HG03280 (cell line): ENCODE measurements around the gene LHPP.

Experiments used
- ATAC-seq: cut with Tn5 transposase; IDR thresholded peaks from one replicate; pipeline ENCODE4 v1.9.1; 2021; ENCODE audit warnings: mild to moderate bottlenecking, moderate library complexity; ENCODE audit not compliant: unreplicated experiment

Gene LHPP

DNA sequence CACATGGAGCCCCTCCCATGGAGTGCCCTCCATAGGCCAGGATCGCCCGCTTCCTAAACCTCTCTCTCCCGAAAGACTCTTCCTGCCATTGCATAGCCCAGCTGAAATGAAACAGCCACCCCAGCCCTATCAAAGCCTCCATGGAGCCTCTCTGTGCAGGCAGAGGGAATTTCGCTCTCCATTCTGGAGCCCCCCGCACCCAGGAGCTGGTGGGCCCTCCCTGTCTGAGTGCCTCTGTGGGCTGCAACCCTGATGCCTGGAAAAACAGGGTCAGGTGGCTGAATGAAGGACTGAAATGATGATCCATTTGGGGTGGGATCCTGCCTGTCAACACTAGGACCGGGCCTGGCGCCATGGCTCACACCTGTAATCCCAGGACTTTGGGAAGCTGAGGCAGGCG lies 176.1 kb downstream of the LHPP start:
- no peak for ATAC-seq

DNA sequence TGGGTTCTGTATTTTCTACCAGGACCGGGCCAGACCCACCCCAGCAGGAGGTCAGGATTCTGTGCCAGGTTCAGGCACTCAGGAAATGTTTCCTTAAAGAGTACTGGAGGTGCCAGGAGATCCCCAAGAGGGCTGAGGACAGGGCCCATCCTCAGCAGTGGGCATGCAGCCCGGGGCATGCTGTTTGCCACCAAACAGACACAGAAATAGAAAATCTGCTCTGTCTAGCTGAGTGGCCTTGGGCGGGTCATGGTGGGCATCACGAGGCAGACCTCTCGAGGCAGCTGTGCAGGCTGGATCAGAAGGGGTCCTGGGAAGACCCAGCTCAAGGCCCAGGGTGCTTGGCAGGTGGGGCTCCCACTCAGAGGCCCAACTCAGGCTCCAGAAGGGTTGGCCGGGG lies 177.6 kb downstream of the LHPP start:
- no peak for ATAC-seq

DNA sequence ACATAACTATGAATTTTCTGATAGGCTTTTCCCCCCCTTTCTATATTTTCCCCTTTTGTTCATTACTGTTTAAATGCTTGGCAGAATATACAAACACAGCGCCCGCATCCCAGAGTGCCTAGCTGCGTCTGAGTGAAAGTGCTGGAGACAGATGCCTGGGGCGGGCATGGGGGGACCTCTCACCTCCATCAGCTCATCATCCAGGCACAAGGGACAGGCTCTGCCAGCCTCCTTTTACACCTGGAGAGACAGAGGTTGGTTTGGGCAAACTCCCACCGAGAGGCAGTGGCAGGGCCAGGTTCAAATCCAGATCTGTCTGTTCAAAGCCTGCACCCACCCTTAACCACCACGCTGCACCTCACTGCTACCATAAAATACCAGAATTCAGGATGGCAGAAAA lies 178.0 kb downstream of the LHPP start:
- ATAC-seq = no peak

DNA sequence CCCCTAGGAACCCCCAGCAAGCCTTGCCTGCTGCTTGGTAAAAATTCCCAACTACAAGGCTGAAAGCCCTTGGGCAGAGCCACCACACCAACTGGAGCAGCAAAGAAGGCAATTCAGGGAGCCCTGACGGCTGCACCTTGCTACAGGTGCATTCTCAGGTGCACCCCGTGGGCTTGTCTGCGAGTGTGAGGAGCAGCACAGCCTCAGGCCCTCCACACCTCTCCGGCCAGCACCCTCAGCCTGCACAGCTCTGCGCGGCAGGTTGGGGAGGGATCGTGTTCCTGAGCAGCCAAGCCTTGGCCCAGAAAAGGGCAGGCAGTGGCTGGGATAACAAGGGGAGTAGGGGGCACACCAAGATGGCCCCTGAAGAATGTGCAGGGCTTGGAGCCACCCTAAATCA lies 178.4 kb downstream of the LHPP start:
- no peak for ATAC-seq

DNA sequence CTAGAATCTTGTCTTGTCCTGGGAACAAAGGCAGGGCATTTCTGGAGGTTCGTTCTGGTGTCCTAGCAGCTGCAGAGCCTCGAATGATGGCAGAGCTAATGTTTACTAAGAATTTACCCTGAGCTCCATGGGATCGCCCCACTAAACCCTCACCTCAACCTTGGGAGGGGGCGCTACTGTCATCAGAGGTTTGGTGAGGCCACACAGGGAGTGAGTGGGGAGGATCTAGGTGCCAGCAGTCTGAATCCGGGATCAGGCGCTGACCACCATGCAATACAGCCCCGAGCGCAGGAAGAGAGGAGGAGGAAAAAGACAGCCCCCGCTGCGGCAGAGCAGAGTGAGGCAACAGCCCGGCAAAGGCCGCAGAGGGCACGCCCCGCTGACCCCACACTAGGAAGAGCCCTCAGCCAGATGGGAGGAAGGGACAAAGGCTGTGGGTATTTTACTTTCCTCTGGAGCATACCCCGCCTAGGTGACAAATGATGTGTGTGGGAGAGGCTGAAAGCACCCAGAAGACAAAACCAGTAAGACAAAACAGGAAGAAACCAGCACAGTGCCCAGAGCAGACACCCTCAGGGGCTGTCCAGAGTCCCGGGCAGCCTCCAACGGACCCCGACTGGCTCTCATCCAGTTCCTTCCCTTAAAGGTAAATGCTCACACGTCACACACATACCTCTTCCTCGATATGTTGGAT lies 179.1 kb downstream of the LHPP start:
- peak; percentile 36 for ATAC-seq

DNA sequence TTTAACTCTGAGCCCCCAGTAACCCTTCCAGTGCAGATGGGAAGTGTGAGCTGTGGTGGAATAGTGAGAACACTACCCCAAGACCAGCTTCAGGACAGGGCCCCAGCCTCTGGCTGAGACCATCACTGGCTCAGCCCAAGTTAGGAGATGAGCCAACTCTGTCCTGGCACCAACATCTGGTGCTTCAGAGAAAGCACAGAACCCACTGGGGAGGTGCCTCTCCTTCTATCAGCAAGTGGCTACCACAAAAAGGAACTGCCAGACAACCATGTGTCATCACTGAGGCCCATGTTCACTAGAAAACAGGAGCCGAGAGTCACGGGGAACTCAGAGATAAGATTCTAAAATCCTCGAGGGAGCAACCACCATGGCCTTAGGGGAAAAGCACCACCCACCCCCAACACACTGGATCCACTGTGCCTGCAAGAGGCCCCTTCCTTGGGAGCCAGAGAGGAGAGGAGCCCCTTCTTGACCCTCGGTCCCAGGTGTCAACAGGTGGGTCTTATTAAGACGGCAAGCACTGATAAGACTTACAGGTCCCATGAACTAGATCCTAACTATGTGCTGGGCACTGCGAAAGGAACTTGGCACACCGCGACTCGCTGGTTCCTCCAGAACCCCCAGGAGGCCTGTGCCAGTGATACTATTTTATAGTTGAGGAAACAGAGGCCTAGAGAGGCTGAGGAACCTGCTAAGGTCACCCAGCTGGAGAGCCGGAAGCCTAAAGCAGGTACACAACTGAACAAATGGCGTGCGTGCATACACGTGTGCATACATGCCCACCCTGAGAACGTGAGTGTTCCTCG lies 179.9 kb downstream of the LHPP start:
- peak; percentile 37 for ATAC-seq

DNA sequence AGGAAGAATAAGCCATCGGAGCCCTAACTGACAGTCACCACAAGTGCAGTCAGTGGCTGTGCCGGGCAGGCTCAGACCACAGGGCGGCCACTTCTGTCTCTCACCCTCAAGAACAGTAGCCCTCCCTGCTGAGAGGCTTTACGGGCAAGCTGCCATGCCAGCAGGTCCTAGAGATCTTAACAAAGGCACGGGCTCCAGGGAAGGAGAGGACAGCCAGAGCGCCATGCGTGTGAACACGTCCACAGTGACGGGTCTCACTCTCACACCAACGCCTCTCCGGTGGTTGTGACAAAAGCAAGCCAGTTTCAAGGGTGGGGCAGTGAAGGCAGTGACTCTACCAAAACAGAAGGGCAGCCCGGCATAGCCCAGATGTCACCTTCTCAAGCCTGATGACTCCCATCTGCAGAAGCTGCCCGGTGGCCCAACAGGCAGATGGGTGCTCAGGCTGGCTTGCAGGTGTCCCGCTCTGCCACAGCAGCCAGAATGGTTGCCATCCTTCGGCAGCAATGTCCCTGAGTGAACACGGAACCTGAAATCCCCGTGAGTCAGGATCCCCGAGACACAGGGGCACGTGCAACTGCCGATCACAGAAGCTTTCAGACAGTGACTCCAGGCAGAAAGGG lies 180.6 kb downstream of the LHPP start:
- ATAC-seq = no peak

DNA sequence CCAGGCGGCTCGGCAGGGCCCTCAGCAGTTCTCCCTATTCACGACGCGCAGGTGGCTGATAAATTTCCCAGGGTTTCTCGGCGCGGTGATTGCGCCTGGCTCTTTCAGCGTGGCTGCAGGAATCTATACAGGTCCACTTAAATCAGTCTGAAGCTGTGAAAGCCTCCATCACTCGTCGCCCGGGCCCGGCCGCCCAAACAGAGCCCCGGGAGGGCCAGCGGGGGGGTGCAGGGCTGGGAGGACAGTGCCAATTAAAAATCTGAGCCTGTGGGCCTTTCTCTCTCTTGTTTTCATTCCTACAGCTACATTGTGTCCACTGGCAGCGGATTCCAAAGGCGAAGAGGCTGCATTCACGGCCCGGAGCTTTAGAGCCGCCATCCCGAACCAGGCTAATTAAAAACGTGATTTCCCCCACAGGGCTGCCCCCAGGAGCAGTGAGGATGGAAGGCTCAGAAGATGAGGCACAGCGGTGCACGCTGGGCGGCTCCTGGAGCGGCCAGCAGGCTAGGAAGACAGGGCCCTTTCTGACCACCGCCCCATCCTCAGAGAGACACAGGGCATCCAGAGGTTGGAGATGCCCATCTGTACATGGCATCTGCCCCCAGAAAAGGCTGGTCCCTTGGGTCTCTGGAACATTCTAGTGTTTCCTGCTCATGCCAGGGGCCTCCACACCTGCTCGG lies 181.8 kb downstream of the LHPP start:
- no peak for ATAC-seq

DNA sequence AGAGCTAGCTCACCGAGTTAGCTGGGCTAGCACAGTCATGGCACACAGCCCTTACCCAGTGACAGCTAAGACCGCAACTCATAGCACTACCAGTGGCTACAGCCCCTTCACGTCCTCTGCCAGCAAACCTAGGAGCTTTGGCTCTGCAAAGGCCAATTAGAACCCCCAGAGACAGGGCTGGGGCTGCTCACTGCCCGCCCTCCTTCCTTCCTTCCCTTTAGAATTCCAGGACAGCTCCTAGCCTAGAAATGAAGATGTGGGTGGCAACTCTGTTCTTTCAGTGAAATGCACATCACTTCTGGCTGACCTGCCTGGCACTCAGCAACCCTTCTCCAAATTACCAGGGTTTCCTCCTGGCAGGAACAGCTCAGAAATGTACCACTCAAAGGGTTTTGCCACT lies 182.6 kb downstream of the LHPP start:
- no peak for ATAC-seq

DNA sequence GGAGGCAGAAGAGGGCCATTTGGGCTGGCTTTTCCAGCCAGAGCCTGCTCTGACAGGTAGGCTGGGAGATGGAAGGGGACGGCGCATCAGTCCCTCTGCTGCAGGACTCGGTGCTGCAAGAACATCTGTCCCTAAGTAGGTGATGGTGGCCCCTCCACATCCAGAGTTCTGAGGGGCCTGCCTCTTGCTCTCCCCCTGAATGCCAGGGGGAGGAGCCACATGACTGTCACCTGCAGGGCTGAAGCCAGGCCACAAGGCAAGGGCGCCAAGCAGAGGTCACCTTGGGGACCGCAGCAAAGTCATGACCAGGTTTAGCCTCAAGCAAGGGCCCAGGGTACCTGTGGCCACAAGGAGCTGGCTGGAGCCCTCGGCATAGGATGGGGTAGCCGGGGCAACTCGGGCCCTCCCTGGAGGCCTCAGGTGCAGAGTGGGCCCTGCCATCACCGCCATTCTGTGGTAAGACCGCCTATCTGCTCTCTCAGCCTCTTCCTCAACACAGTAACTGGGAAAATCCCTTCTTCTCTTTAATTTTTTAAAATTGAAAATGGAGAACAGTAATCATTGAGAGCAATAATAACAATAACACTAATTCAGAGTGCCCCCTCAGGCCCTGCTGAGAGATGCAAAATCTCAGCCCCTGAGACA lies 183.3 kb downstream of the LHPP start:
- ATAC-seq = no peak

DNA sequence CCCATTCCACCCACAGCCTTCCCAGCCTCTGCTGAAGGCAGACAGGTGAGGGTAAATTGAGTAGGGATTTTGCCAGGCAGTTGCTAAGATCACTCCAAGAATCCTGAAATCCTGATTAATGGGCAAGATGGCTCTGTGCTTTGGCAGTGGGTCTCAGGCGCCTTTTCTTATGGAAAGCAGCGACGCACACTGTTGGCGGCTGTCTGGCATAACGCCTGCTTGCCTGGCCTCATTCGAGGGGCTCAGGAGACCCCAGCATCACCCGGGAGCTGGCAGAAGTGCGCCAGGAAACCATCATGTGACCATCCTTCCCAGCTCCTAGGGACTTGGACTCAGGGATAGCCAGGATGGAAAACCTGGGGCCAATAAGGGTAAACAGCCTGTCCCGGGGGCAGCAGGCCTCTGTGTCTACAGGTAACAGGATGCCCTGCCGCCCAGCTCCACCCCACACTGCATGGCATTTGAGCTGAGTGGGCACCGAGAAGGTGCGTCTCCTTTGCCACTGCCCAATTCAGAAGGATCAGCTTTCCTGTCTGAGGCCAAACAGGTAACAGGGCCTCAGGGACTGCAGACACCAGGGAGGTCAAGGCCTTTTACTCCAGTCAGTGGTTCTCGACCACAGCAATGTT lies 184.0 kb downstream of the LHPP start:
- ATAC-seq = no peak

DNA sequence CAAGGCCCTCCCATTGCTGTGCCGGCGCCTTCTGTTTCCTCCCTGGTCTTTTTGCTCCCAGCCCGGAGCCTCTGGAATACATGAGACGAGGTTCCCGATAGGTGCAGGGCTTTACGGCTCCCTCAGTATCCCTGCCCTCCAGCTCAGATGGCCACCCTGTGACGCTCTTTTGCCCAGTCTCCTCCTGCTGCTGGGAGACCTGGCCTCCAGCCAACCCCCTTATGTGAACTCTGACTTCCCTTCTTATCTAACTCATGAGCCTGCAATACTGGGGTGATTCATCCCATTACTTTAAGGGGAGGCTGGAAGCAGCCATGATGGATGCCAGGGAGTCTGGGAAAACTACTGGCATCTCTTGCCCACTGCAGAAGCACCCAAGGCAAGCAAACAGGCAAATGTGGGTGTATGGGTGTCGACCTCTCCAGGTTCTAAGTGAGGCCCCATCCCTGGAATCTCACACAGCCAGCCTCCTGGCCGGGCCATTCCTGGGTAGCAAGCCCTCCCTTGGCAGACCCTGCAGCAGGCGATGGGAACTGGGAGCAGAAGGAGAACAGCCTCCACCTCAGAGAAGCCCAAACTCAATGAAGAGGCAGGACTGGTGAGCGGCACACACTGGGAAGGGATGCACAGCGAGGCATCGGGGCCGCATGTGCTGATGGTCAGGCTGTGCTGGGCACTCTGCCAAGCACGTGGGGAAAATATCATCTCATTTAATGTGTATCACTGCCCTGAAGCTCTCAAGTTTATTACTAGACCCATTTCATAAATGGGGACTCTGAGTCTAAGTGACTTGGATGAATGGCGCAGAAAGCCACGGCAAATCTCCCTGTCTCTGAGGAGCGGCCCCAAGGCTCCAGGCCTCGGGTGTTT lies 185.1 kb downstream of the LHPP start:
- no peak for ATAC-seq

DNA sequence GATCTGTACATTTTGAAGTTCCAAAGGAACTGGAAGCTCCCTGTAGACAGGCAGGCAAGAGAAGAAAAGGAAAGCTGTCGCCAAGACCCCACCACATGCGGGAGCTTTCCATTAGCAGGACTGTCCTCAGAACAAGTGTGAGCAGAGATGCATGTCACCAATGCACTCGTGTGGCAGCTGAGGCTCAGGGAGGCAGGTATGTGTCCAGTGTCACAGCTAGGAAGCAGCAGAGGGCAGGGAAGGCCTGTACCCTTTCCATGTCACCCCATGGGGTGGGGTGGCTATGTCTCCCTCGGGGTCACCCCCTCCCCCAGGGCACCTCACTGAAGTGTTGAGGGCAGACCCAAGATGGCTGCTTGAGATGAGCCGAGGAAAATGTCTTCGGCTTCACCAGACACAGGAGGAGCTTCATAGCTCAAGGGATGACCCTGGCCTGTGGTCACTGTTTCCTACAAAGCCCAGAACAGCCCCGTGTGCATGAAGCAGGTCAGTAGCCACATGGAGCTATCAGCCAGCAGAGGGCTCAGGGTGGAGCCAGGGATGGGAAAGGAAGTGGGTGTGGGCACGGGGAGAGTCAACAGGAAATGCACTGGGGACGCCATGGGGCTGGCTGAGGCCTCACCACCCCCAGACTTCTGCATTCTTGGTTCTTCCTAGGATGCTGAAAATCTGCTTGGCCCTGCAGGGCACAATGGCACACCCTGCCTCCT lies 186.0 kb downstream of the LHPP start:
- ATAC-seq = peak; percentile 61

DNA sequence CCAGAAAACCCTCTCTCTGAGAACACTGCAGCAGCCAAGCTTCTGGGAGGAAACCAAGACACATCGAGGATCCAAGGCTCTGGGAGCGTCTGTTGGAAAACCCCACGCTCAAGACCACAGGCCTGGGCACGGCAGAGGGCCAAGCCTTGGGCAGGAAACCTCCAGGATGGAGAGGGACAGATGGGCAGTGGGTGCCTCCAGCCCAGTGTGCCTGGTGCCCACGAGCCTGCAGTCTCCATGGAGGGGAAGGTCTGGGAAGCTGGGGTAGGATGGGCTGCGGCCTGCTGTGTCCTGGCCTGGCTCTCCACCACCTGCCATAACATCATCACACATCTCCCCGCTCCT lies 186.5 kb downstream of the LHPP start:
- no peak for ATAC-seq

DNA sequence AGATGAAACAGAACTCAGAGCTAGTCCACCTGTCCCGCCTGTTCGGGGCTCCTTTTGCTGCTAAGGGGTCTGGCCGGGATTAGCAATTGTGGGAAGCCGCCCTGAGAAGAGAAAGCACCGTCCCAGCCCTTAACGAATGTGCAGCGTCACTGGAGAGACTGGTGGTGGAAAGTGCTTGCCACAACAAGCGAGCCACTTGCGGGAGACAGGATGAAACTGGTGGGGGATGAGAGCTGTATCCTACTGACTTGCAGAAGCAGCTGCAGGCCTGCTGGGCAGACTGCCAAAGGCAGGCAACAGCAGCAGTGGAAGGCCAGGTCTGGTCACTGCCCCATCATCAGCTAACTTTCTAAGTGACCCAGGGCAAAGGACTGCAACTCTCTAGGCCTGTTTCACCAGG lies 187.1 kb downstream of the LHPP start:
- ATAC-seq = no peak

DNA sequence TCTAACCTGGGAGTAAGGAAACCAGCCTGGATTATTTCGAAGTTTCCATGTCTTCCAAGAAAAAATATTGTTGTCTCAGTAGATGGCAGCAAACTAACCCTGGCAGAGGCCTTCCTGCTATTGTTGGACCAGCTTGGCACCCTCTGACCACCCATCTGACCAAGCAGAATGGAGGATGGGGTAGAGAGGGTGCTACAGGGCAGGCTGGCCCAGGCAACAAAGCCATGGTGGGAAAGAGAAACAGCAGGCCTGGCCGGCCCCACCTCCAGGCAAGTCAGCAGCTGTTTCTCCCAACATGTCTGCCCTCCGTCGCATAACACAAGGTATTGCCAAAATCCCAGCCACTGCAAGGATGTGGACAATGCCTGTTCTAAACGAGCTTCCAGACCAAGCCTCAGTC lies 187.6 kb downstream of the LHPP start:
- no peak for ATAC-seq

DNA sequence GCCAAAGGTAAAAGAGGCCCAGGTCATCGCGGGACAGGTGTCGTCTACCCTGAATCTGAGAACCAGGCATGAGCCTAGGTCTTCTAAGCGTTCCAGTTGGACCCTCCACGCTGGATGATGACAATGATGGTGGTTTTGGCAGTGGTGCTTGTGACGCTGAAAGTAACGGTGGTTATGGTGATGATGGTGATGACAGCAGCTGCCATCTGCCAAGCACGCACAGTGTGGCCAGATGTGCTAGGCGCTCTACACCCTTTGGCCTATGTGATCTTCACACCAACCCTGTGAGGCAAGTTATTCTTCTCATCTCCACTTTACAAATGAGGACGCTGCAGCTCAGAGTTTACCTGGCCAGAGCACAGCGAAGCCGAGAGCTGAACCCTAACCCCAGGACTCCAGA lies 188.6 kb downstream of the LHPP start:
- no peak for ATAC-seq

DNA sequence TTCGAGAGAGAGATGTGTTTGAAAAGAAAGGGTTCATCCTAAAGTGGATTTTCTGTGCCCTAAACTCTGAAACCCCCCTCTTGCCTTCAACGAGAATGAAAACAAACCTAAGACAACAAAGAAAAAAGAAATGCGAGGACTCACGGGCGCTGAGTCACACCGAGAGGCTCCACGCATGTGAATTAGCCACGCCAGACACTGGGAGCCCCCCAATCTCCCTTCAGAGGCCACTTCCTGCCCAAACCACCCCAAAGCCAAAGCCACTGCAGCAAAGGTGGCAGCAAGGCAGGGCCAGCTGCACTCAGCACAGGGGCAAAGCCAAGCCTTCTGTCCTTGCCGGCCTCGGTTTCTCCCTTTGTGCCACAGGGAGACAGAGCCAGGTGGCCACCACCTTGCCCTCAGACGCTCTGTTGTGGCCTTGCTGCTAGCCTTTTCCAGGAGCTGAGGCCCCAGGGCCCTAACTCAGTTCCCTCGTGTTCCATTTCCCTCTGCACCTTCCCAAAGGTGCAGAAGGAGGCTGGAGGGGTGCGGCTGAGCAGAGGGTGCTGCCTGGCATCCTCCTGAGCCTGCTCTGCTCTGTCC lies 189.3 kb downstream of the LHPP start:
- no peak for ATAC-seq

DNA sequence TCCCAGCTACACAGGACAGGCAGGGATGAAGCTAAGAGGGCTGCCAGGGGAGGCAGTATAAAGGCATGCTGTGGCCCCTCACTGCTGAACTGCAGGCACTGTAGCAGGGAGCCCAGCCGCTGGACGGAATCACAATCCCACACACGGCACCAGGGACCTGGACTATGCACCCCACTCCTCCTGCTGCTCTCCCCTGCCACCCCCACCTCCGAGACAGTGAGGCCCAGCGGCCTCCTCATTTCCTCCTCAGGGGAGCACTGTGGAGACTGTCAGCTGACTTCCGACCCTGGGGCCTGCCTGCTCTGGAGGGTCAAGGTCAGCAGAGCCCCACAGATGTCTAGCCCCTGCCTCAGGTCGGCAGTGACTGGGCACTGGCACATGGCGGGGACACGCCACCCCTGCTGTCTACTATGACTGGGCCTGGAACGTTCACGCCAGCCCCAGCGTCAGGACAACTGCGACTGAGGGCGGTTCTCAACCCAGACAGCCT lies 189.8 kb downstream of the LHPP start:
- ATAC-seq = no peak
